ENCODE results near the gene EVA1B.

DNA sequence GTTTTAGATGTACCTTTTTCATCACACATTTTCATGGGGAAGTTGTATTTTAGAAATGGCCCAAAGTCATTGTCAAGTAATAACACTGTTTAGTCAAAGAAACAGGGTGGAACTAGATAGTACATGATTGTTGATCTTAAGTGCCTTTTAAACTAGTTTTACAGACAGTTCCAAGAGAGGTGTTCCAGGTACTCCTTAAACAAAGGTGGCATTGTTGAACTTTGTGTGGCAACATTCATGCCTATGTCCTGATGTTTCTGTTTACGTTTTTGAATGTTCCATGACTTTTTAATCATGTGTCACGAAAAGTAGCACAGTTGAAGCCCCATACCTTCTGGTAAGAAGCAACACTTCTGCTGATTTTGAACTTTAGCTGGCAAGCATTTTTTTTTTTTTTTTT, 26.4 kb downstream of the EVA1B start:
- TF ChIP-seq CTCF (IDR thresholded peaks at IDR 0.05) (no peak), EZH2 (IDR thresholded peaks at IDR 0.05; ENCODE audit: borderline replicate concordance, insufficient read depth, low read depth, low read length, poor library complexity, severe bottlenecking) (no peak)

Data from B cell (primary cell).